Naive thymus-derived CD4-positive, alpha-beta T cell (primary cell): ENCODE measurements around the gene KCNJ2. TPM values are rescaled to one million over a fixed set of nuclear protein-coding genes. Genes with fewer than 3 reads are reported as not detected.

ENCODE experiments used
- ATAC-seq: fragments of 150-1000 bp; cut with Tn5 transposase; 2 replicates; pipeline ENCODE4 v1.10.0; 2021; ENCODE audit warnings: mild to moderate bottlenecking, moderate library complexity
- CTCF ChIA-PET: fragments of 350-600 bp; sonication (Branson Sonifier 250); formaldehyde crosslinking; loops from one replicate; lab custom pipeline; 2021; ENCODE audit warnings: antibody characterized with exemption; lab: Charles Lee
- POLR2A ChIA-PET: fragments of 350-600 bp; sonication (Branson Sonifier 250); formaldehyde crosslinking; loops from one replicate; lab custom pipeline; 2021; ENCODE audit warnings: antibody characterized with exemption, inconsistent platforms; lab: Charles Lee
- DNase-seq, 9 donors: peaks; one replicate each; pipeline versions ENCODE4 v3.0.0 to v3.0.0-alpha.2; 2020 to 2022; ENCODE audit warnings: mixed read lengths in 1 of 9
- H3K27ac ChIP-seq: one replicate; pipeline ENCODE4 v1.7.0; 2013; ENCODE audit warnings: mild to moderate bottlenecking, low read depth, low read length, moderate library complexity
- H3K27me3 ChIP-seq, 2 donors: one replicate each; pipeline ENCODE4 v1.7.0; 2013; ENCODE audit warnings: low read length in 2 of 2, mild to moderate bottlenecking in 2 of 2, moderate library complexity in 2 of 2; ENCODE audit not compliant: control insufficient read depth in 2 of 2, insufficient read depth in 2 of 2
- H3K36me3 ChIP-seq, 3 experiments: 1 replicate in 2 of 3; 2 replicates in 1 of 3; pipeline ENCODE4 v1.7.0; 2013; ENCODE audit warnings: low read length in 3 of 3, mild to moderate bottlenecking in 3 of 3, moderate library complexity in 1 of 3; ENCODE audit not compliant: insufficient read depth in 3 of 3, control insufficient read depth in 2 of 3
- H3K4me1 ChIP-seq, 2 donors: one replicate each; pipeline ENCODE4 v1.7.0; 2013; ENCODE audit warnings: low read length in 2 of 2, mild to moderate bottlenecking in 2 of 2, moderate library complexity in 1 of 2; ENCODE audit not compliant: control insufficient read depth in 2 of 2, insufficient read depth in 2 of 2
- H3K4me3 ChIP-seq: 2 replicates; pipeline ENCODE4 v1.7.0; 2013; ENCODE audit warnings: mild to moderate bottlenecking, low read length
- H3K9me3 ChIP-seq, 3 experiments: 1 replicate in 2 of 3; 2 replicates in 1 of 3; pipeline ENCODE4 v1.7.0; 2013; ENCODE audit warnings: low read length in 3 of 3; ENCODE audit not compliant: control insufficient read depth in 2 of 3
- H3K27ac Mint-ChIP-seq, 9 donors: one replicate each; pipeline ENCODE4 v1.8.0; 2020 to 2022; ENCODE audit warnings: mixed read lengths in 9 of 9, mild to moderate bottlenecking in 8 of 9, moderate library complexity in 5 of 9, inconsistent platforms in 2 of 9
- H3K27me3 Mint-ChIP-seq, 5 donors: one replicate each; pipeline ENCODE4 v1.8.0; 2021 to 2022; ENCODE audit warnings: mixed read lengths in 5 of 5, mild to moderate bottlenecking in 1 of 5
- H3K36me3 Mint-ChIP-seq, 5 donors: one replicate each; pipeline ENCODE4 v1.8.0; 2020 to 2022; ENCODE audit warnings: mixed read lengths in 5 of 5, mild to moderate bottlenecking in 3 of 5, inconsistent platforms in 1 of 5
- H3K4me1 Mint-ChIP-seq, 7 donors: one replicate each; pipeline ENCODE4 v1.8.0; 2020 to 2022; ENCODE audit warnings: mixed read lengths in 7 of 7, mild to moderate bottlenecking in 3 of 7, inconsistent platforms in 1 of 7
- H3K4me3 Mint-ChIP-seq, 10 donors: one replicate each; pipeline ENCODE4 v1.8.0; 2020 to 2022; ENCODE audit warnings: mild to moderate bottlenecking in 10 of 10, mixed read lengths in 10 of 10, moderate library complexity in 6 of 10, inconsistent platforms in 2 of 10
- H3K9me3 Mint-ChIP-seq, 11 donors: one replicate each; pipeline ENCODE4 v1.8.0; 2020 to 2022; ENCODE audit warnings: mixed read lengths in 11 of 11, mild to moderate bottlenecking in 4 of 11, inconsistent platforms in 1 of 11, moderate library complexity in 1 of 11
- intact Hi-C, 2 donors: fragments of 100-400 bp; cut with micrococcal nuclease; formaldehyde crosslinking; loops; one replicate each; pipeline ENCODE4 v1.15.1; 2023
- polyA plus RNA-seq, 2 donors: library from polyadenylated mRNA; unstranded; fragments of 300-500 nt; fragmentation: Illumina TruSeq; gene quantifications; one replicate each; pipeline ENCODE4 v1.2.3, GENCODE V29; 2021
- total RNA-seq, 6 experiments: library from RNA in 5 of 6; stranded (reverse) in 5 of 6; gene quantifications; 1 replicate in 5 of 6; 2 replicates in 1 of 6; pipeline ENCODE4 v1.2.3 and lab custom pipeline; 2021 to 2026

Gene KCNJ2
- total RNA-seq (1 to 10 TPM in 1 of 5 experiments, under 1 TPM in 3, not detected in 1; 0.05 to 1.5 (median 0.21) TPM), polyA plus RNA-seq (not detected), total RNA-seq (lab: John Stamatoyannopoulos, UW) (not detected)

DNA sequence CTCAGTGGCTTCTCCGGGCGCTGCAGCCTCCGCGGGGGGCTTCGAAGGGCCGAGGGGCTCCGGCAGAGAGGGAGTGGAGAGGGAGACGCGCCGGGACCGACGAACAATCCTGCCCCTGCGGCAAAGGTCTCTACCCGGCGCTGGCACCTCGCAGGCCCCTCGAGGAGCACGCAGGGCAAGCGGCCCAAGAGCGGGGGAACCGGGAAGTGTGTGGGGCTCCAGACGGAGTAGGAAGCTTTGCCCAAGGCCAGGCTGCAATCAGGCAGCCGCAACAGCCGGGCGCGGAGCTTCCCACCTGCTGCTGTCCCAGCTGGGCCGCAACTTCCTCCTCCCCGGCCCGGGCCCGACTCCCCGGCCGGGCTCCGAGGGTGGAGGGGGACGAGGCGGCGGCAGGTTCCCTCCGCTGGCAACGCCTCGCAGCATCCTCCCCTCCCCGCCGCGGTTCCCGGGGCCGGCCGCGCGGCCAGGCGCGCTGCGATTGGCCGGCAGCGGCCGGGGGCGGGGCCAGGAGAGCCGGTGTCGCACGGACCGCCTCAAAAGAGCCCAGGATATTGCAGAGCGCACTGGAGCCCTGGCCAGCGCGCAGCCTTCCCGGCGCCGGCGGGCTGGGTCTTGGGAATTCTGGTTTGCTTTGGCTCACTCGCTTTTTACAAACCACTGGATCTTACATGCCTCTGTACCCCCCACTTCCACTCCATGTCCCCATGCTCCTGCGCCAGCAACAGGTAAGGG lies at the start of gene KCNJ2:
Gene KCNJ2, plus strand, starts transcription at position 556 of the 732 bp plus-strand sequence. CDS start 5,508 bp downstream, outside the sequence.
- DNase-seq (peak in 6 of 9 donors; percentile 6 to 74 (median 16)), ATAC-seq (peak; percentile 94)
- peaks cover 3 to 6% of the 10 kb centered on the region in 2 donors for H3K27me3 ChIP-seq
- Mint-ChIP-seq H3K27me3 (peaks cover 64 to 79% (median 69%) of the 10 kb centered on the region in 5 donors), H3K36me3 (no peaks in the 10 kb centered on the region), H3K4me3 (peak within 1 kb of the TSS; percentile 60 to 84 (median 74)), H3K27ac (no peak within 1 kb of the TSS), H3K9me3 (peaks cover 0 to 2% (median 0%) of the 10 kb centered on the region in 11 donors), H3K4me1 (peaks cover 5 to 24% (median 17%) of the 10 kb centered on the region in 7 donors)
- H3K4me3 ChIP-seq, result peak within 1 kb of the TSS; percentile 7
- ChIA-PET POLR2A (no interaction called here), CTCF (no interaction called here)
- no peaks in the 10 kb centered on the region for H3K4me1 ChIP-seq
- H3K27ac ChIP-seq, result no peak within 1 kb of the TSS
- intact Hi-C loops, result no loop called here
- no peaks in the 10 kb centered on the region for H3K9me3 ChIP-seq
- no peaks in the 10 kb centered on the region for H3K36me3 ChIP-seq

DNA sequence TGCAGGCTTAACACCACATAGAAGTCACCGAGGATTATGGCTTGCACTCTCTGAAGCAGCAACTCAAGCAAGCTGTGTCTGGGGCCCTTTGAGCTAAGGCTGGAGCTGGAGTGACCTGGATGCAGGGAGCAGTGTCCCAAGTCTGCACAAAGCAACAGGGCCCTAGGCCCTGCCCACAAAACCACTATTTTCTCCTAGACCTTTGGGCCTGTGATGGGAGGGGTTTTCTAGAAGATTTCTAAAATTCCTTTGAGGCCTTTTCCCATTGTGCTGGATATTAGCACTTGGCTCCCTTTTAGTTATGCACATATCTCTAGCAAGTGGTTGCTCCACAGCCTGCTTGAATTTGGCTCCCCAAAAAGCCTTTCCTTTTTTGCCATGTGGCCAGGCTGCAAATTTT lies 49.8 kb upstream of the KCNJ2 start:
- Histone ChIP-seq H3K4me1 (no peaks in the 10 kb centered on the region), H3K27ac (no peak overlapping the region), H3K36me3 (no peaks in the 10 kb centered on the region), H3K9me3 (no peaks in the 10 kb centered on the region), H3K27me3 (peaks cover 0 to 3% of the 10 kb centered on the region in 2 donors), H3K4me3 (no peak overlapping the region)
- H3K27me3 Mint-ChIP-seq, result peaks cover 0 to 7% (median 0%) of the 10 kb centered on the region in 5 donors
- ATAC-seq, result no peak
- no peak overlapping the region for H3K27ac Mint-ChIP-seq
- intact Hi-C loops, result no loop called here
- H3K36me3 Mint-ChIP-seq, result no peaks in the 10 kb centered on the region
- peaks cover 0 to 10% (median 0%) of the 10 kb centered on the region in 7 donors for H3K4me1 Mint-ChIP-seq
- peaks cover 0 to 18% (median 6%) of the 10 kb centered on the region in 11 donors for H3K9me3 Mint-ChIP-seq
- POLR2A ChIA-PET, result no interaction called here
- CTCF ChIA-PET, result no interaction called here
- DNase-seq, result no peak
- H3K4me3 Mint-ChIP-seq, result no peak overlapping the region

DNA sequence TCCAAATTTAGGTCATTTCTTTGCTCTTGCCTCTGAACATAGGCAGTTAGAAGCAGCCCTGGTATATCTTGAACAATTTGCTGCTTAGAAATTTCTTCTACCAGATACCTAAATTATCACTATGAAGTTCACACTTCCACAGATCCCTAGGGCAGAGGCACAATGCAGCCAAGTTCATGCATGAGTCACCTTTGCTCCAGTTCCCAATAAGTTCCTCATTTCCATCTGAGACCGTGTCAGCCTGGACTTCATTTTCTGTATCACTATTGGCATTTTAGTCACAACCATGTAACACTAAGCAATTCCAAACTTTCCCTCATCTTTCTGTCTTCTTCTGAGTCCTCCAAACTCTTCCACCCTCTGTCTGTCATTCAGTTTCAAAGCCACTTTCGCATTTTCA lies 49.3 kb upstream of the KCNJ2 start:
- H3K27me3 ChIP-seq, result peaks cover 0 to 3% of the 10 kb centered on the region in 2 donors
- no peaks in the 10 kb centered on the region for H3K4me1 ChIP-seq
- Mint-ChIP-seq H3K4me3 (no peak overlapping the region), H3K9me3 (peaks cover 0 to 18% (median 6%) of the 10 kb centered on the region in 11 donors), H3K36me3 (no peaks in the 10 kb centered on the region), H3K4me1 (peaks cover 0 to 10% (median 0%) of the 10 kb centered on the region in 7 donors), H3K27ac (no peak overlapping the region), H3K27me3 (peaks cover 0 to 7% (median 2%) of the 10 kb centered on the region in 5 donors)
- ATAC-seq (peak; percentile 60), DNase-seq (no peak)
- ChIA-PET CTCF (no interaction called here), POLR2A (no interaction called here)
- no peaks in the 10 kb centered on the region for H3K9me3 ChIP-seq
- no peak overlapping the region for H3K4me3 ChIP-seq
- H3K27ac ChIP-seq, result no peak overlapping the region
- intact Hi-C loops, result no loop called here
- H3K36me3 ChIP-seq, result no peaks in the 10 kb centered on the region

DNA sequence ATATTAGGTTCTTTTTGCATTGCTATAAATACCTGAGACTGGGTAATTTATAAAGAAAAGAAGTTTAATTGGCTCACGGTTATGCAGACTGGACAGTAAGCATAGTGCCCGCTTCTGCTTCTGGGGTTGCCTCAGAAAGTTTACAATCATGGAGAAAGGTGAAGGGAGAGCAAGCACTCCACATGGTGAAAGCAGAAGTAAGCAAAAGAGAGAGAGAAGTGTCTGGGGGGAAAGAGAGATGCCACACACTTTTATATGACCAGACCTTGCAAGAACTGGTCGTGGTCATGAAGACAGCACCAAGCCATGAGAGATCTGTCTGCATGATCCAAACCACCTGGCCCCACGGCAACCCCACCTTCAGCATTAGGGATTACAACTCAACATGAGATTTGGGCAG lies 48.9 kb upstream of the KCNJ2 start:
- H3K4me1 Mint-ChIP-seq, result peaks cover 0 to 10% (median 0%) of the 10 kb centered on the region in 7 donors
- H3K27me3 Mint-ChIP-seq, result peaks cover 0 to 6% (median 2%) of the 10 kb centered on the region in 5 donors
- H3K4me3 Mint-ChIP-seq, result no peak overlapping the region
- H3K4me3 ChIP-seq, result no peak overlapping the region
- intact Hi-C loops, result no loop called here
- peaks cover 0 to 3% of the 10 kb centered on the region in 2 donors for H3K27me3 ChIP-seq
- H3K27ac Mint-ChIP-seq, result no peak overlapping the region
- H3K9me3 ChIP-seq, result no peaks in the 10 kb centered on the region
- no peak overlapping the region for H3K27ac ChIP-seq
- no peak for ATAC-seq
- no peak for DNase-seq
- POLR2A ChIA-PET, result no interaction called here
- H3K36me3 ChIP-seq, result no peaks in the 10 kb centered on the region
- no peaks in the 10 kb centered on the region for H3K36me3 Mint-ChIP-seq
- CTCF ChIA-PET, result no interaction called here
- H3K9me3 Mint-ChIP-seq, result peaks cover 0 to 18% (median 6%) of the 10 kb centered on the region in 11 donors
- no peaks in the 10 kb centered on the region for H3K4me1 ChIP-seq

DNA sequence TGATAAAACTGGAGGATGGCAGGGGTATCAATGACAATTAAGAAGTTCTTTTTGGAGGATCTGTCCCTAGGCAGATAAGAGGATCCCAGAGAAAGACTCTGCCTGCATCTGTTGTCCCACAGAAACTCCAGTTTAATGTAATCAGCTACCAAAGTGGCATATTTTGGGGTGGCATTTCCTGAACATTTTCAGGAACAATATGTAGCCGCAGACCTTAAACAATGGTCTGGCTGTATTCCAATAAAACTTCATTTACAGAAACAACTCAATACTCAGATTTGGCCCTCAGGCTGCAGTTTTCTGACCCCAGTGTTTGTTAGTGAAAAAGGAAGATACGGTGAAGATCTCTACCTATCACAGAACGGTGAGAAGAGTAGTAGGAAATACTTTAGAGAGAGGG lies 48.2 kb upstream of the KCNJ2 start:
- Histone ChIP-seq H3K36me3 (no peaks in the 10 kb centered on the region), H3K27ac (no peak overlapping the region), H3K4me1 (no peaks in the 10 kb centered on the region), H3K27me3 (peaks cover 0 to 3% of the 10 kb centered on the region in 2 donors), H3K4me3 (no peak overlapping the region), H3K9me3 (no peaks in the 10 kb centered on the region)
- ATAC-seq, result no peak
- intact Hi-C loops, result no loop called here
- POLR2A ChIA-PET, result no interaction called here
- Mint-ChIP-seq H3K27ac (no peak overlapping the region), H3K4me1 (peaks cover 0 to 10% (median 0%) of the 10 kb centered on the region in 7 donors), H3K9me3 (peaks cover 0 to 18% (median 6%) of the 10 kb centered on the region in 11 donors), H3K27me3 (peaks cover 0 to 5% (median 2%) of the 10 kb centered on the region in 5 donors), H3K36me3 (no peaks in the 10 kb centered on the region), H3K4me3 (no peak overlapping the region)
- no peak for DNase-seq
- CTCF ChIA-PET, result no interaction called here

DNA sequence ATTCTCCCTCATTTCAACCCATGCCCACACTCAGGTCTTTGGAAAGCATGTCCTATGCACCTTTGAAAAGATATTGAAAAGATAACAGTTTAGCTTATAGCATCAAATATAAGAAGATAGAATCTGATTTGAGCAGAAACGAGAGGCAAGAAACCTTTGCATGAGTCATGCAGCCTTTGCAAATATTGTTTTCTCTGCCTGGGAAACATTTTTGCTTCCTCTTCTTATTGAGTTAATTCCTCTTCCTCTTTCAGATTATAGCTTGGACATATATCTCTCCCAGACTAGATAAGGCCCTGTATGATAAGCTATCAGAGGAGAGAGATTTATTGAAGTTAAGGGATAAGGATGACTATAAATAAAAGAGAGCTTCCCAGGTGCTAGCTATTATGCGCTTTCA lies 46.1 kb upstream of the KCNJ2 start:
- peaks cover 0 to 5% (median 0%) of the 10 kb centered on the region in 5 donors for H3K27me3 Mint-ChIP-seq
- H3K27ac Mint-ChIP-seq, result no peak overlapping the region
- intact Hi-C loops, result no loop called here
- ChIA-PET POLR2A (no interaction called here), CTCF (no interaction called here)
- no peaks in the 10 kb centered on the region for H3K36me3 ChIP-seq
- peak; percentile 54 for ATAC-seq
- H3K9me3 ChIP-seq, result no peaks in the 10 kb centered on the region
- no peak for DNase-seq
- no peaks in the 10 kb centered on the region for H3K36me3 Mint-ChIP-seq
- no peak overlapping the region for H3K27ac ChIP-seq
- no peaks in the 10 kb centered on the region for H3K27me3 ChIP-seq
- no peaks in the 10 kb centered on the region for H3K4me1 ChIP-seq
- H3K4me3 Mint-ChIP-seq, result no peak overlapping the region
- H3K4me3 ChIP-seq, result no peak overlapping the region
- peaks cover 0 to 10% (median 0%) of the 10 kb centered on the region in 7 donors for H3K4me1 Mint-ChIP-seq
- H3K9me3 Mint-ChIP-seq, result peaks cover 0 to 18% (median 5%) of the 10 kb centered on the region in 11 donors
